Measurements from ENCODE around the gene DCST2.

DCST2 gene

DNA sequence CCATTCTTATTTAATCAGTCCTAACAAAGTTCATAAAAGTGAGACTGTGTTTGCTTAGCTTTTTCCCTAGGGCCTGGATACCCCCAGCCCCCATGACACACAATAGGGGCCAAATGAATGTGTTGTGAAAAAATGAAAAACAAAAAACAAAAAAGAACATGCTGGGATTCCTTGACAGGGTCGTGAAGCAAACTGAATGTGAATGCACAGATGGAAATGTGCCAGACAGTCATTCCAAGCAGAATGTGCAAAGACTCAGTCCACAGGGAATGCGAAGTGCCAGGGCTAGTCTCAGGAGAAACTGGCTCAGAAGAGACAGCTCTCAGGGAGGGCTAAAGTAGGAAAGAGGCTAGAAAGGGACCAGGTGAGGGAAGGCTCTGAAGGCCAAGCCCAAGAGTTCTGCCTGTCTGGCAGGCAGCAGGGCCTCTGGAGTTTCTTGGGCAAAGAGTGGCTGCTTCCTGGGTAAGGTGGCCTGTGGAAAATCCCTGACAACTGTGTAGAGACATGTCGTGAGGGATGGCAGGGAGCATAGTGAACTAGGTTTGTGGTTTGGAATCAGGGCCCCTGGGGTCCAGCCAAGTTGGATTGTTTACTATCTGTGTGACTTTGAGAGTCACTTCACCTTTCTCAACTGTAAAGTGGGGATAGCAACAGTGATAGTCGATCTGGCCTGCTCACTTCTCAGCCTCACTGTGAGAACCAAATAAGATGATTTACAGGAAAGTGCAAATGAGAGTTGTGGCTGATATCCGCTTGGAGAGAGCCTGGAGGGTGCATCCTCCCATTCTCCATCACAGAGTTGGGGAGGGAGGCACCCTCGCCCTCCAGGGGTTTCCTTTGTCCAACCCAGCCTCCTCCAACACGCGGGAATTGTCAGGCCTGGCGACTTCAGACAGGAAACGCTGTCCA, 16.3 kb upstream of the DCST2 start:
- peak; percentile 29 for DNase-seq (ENCODE audit: low read depth)

GRCh38 chr1:155048449-155049334, 15.1 kb upstream of the DCST2 start:
- DNase-seq (ENCODE audit: low read depth): no peak

DNA sequence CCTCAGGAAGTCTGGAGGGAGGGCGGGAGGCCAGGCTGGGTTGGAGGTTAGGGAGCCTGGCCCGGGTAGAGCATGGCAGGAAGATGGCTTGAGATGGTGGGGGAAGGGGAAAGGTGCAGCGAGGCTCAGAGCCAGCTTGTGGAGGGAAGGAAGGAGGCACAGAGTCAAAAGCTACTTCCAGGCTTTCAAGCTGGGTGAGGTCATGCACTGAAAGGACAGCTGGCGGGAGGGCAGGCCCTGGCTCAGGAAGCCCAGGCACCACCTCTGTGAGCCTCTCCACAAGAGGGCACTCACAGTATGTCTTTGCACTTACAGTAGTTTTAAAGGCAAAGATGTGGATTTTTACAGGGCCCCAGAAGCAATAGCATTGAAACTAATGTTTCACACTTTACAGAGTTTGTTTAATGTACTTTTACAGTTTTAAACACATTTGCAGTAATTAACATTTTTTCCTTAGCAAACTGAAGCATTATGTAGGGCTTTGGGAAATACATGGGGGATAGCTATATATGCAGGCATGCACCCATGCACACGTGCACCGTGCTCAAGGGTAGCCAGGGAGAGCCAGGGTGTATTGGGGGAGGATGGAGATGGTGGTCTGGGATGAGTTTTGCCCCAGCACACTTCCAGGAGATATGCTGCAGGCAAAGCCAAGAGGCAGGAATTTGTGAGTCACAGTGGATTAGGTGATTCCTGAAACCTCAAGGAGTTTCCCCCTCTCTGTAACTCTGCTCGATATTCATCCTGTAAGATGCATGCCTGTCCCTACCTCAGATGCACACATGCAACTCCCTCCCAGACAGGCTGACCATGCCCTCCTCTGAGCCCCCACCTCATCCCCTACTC, 11.5 kb upstream of the DCST2 start:
- DNase-seq (ENCODE audit: low read depth): peak; percentile 80

GRCh38 chr1:155044365-155044764, 10.8 kb upstream of the DCST2 start:
- DNase-seq (ENCODE audit: low read depth): no peak

DNA sequence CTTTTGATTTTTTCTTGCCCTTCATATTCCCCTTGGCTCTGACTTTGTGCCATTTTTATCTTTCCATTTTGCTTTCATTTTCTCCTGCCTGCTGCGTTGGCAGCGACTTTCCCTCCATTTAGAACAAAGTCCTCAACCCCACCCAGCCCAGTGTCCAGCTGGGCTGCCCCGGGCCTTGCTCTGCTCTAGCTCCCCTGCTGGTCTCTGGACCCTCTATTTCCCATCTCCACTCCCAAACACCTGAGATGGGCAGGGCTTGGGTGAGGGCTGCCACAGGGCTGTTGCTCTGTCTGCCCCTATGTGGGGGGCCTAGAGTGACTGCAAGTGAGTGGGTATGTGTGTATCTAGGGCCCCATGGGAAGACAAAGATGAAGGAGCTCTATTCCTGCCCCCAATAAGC, 10.2 kb upstream of the DCST2 start:
- no peak for DNase-seq (ENCODE audit: low read depth)

GRCh38 chr1:155043301-155043702, 9.7 kb upstream of the DCST2 start:
- DNase-seq (ENCODE audit: low read depth): no peak

GRCh38 chr1:155042789-155043188, 9.2 kb upstream of the DCST2 start:
- no peak for DNase-seq (ENCODE audit: low read depth)

DNA sequence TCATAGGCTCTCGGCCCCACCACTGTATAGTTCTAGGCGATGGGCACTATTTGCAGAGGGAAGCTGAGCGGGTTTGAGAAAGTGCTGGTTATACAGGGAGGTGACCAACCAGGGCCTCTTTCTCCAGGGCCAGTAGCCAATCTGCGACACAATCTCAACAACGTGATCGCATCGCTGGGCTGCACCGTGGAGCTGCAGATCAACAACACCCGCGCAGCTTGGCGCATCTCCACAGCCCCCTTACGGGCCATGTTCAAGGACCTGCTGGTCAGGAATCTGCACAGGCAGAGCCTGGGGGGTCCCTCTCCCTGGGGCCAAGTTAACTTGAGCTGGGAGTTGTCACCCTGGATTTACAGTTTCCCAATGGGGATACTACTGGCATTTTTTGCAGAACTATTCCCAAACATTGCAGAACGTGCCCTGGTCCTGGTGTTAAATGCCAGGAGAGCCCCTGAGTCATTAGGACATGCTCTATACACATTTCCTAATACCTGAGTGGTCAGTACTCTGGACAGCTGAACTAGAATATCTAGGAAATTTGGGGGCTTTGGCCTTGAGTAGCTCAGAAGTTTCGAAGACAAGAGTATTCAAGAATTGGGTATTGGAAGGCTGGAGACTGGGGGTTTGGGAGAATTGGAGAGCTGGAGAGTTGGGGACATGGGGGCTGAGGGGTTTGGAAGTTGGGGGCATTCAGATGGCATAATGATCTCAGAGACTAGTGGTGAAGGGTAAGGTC, 6.9 kb upstream of the DCST2 start:
- DNase-seq (ENCODE audit: low read depth): no peak

GRCh38 chr1:155039308-155039669, 5.7 kb upstream of the DCST2 start:
- no peak for DNase-seq (ENCODE audit: low read depth)

GRCh38 chr1:155038602-155039307, 5.2 kb upstream of the DCST2 start:
- DNase-seq (ENCODE audit: low read depth): peak; percentile 84

DNA sequence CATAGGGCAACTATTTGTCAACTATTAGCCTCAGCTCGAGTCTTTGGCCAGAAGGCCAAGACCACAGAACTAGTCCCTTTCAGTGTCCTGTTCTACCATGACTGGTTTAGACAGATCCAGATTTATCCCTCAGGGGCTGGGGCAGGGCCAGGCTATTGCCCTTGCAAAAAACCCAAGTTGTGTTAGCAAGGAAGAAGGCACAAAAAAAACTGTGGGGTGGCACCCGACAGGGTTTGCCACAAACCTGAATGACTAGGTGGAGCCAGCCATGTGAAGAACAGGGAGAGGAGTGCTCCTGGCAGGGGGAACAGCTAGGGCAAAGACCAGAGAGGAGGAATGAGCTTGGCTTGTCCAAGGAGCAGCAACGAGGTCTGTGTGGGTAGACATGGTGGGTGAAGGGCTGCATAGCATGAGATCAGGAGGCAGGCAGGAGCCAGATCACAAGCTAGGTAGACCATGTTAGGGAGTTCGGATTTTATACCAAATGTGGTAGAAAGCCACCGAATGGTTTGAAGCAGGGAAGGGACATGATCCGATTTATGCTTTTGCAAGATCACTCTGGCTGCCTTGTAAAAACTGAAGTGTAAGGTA, 4.4 kb upstream of the DCST2 start:
- DNase-seq (ENCODE audit: low read depth): no peak

GRCh38 chr1:155037043-155037442, 3.5 kb upstream of the DCST2 start:
- no peak for DNase-seq (ENCODE audit: low read depth)

DNA sequence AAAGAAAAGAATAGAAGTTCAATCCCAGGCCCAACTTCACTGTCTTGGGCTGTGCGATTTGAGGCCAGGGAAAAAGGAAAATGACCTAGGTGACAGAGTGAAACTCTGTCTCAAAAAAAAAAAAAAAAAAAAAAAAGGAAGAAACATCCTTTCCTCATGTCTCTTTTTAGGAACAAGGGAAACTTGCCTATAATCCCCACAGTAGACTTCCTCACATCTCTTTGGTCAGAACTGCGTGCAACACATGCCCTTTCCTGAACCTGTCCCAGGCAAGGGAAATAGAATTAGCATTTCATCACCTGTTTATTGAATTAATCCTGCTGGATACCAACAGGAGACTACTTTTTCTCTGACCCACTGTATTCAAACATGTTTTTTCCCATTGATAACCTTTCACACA, 2.4 kb upstream of the DCST2 start:
- DNase-seq (ENCODE audit: low read depth): no peak

- no peak for DNase-seq (ENCODE audit: low read depth)
Observed at GRCh38 chr1:155034318-155035208, 982 bp upstream of the DCST2 start.

DNA sequence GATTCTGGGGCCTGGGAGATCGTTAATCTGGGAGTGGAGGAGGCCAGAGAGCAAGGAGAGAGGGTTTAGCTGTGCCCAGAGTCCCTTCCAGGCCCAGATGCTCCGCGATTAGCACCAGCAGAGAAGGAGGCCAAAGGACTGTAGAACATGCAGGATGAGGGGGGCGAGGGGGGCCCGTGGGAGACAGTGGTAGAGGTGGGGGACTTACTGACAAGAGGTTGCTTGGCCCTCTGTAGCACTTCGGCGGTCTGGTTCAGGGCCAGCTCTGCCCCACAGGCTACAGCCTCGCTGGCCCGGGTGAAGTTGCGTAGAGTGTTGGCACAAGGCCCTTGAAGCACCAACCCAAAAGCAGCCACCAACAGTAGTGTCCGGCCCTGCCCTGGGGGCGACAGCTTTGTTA, 695 bp downstream of the DCST2 start:
- DNase-seq (ENCODE audit: low read depth): no peak

DNA sequence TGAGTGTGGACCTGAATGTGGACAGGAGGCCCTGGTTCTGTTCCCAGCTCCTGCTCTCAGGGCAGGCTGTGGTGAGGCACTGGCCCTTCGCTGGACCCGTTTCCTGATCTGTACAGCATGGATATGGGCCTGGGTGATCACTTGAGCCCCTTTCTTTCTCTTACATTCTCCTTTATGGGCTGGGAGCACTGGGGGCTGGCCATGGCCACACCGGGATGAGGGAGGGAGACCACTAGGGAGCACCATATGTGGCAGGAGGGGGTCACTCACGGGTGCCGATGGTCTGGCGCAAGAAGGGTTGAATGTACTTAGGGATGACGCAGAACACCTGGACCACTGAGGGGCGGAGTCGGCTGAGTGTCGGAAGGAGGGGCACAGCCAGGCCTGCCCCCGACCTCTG, 2.7 kb downstream of the DCST2 start:
- no peak for DNase-seq (ENCODE audit: low read depth)

- DNase-seq (ENCODE audit: low read depth): no peak
Observed at GRCh38 chr1:155030243-155030795, 3.3 kb downstream of the DCST2 start.

- no peak for DNase-seq (ENCODE audit: low read depth)
Observed at GRCh38 chr1:155029513-155030242, 3.9 kb downstream of the DCST2 start.
